Suprapubic skin (tissue), 4 donors: Measurements from ENCODE around the gene COL7A1. TPM values are rescaled to one million over a fixed set of nuclear protein-coding genes. Genes with fewer than 3 reads are reported as not detected.

Source experiments
- DNase-seq, 2 donors: peaks; one replicate each; pipeline ENCODE4 v3.0.0-alpha.2; 2019; ENCODE audit warnings: low spot score in 2 of 2
- H3K27ac ChIP-seq: fragments of 200-600 bp; sonication (generic); one replicate; pipeline ENCODE4 v1.5.1; 2019
- H3K27me3 ChIP-seq: fragments of 200-600 bp; sonication (generic); one replicate; pipeline ENCODE4 v1.5.1; 2019
- H3K36me3 ChIP-seq: fragments of 200-600 bp; sonication (generic); one replicate; pipeline ENCODE4 v1.5.1; 2019
- H3K4me1 ChIP-seq: fragments of 200-600 bp; sonication (generic); one replicate; pipeline ENCODE4 v1.5.1; 2019
- H3K4me3 ChIP-seq: fragments of 200-600 bp; sonication (generic); one replicate; pipeline ENCODE4 v1.5.1; 2019; ENCODE audit warnings: mild to moderate bottlenecking
- H3K9me3 ChIP-seq: fragments of 200-600 bp; sonication (generic); one replicate; pipeline ENCODE4 v1.5.1; 2019
- EP300 ChIP-seq: sonication (generic); formaldehyde crosslinking; IDR thresholded peaks from one replicate; pipeline ENCODE4 v1.6.1; 2017; ENCODE audit warnings: antibody characterized with exemption
- POLR2A ChIP-seq, 2 donors: fragments of 450-650 bp; IDR thresholded peaks; one replicate each; pipeline ENCODE4 v1.6.1; 2017; ENCODE audit warnings: antibody characterized with exemption in 2 of 2, mild to moderate bottlenecking in 2 of 2, moderate library complexity in 2 of 2
- POLR2AphosphoS5 ChIP-seq, 3 donors: sonication (generic); formaldehyde crosslinking; IDR thresholded peaks; one replicate each; pipeline ENCODE4 v1.6.1; 2017; ENCODE audit warnings: antibody characterized with exemption in 3 of 3
- WGBS: methylation state at CpG from one replicate; pipeline ENCODE4 v1.1.5; 2018; 5-methylcytosine and 5-hydroxymethylcytosine counted together
- total RNA-seq, 4 donors: library from RNA; depleted of rRNA; stranded (reverse); fragments of >200 nt; gene quantifications; one replicate each; pipeline ENCODE4 v1.1.0, GENCODE V29; 2016
- TF ChIP-seq, protein P1 (sequence below), 2 donors: fragments of 200-600 bp in 1 of 2; fragments of 450-650 bp in 1 of 2; sonication (generic) in 1 of 2; IDR thresholded peaks; one replicate each; pipeline ENCODE4 v1.5.1; 2016 to 2019; ENCODE audit warnings: antibody characterized with exemption in 2 of 2, mild to moderate bottlenecking in 1 of 2, moderate library complexity in 1 of 2

COL7A1 gene
- total RNA-seq, 4 donors from 2014 or later = 287 to 596 (median 348) TPM

DNA sequence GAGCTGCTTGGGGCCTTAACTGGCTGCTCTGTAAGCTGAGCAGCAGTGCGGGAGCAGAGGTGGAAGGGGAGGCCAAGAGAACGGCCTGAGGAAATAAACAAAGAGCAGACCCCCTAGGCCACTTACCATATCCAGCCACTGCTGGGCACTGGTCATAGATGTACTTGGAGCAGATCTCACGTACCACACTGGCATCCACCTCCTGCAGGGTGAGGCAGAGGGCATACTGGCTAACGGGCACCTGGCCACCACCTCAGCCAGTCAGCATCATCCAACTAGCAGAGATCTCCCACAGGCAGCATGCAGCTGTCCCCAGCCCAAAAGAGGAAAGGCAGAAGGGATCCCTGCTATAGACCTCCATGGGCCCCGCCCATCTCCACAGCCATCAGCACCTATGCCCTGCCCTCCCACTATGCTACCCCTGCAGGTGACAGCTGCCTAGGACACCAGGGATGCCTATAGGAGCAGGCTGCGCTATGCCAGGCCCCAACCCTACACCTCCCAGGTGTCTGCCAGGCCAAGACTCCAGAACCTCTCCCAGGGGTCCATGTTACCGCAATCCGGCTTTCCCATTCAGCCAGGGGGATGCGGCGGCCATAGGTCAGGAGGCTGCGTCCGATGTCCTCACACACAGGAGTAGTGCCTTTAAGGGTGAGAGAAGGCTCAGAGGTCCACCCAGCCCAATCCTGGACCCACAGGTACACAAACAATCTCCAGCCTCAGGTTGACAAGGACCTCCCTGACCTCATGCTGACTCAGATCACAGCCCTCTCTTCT, 4.6 kb upstream of the COL7A1 start:
- peaks cover 55% of the 10 kb centered on the region for H3K36me3 ChIP-seq
- H3K4me3 ChIP-seq = no peak overlapping the region
- no peaks in the 10 kb centered on the region for H3K9me3 ChIP-seq
- no peak for TF ChIP-seq EP300
- no peak for TF ChIP-seq POLR2A (IDR thresholded peaks at IDR 0.05)
- TF ChIP-seq, protein P1, sequence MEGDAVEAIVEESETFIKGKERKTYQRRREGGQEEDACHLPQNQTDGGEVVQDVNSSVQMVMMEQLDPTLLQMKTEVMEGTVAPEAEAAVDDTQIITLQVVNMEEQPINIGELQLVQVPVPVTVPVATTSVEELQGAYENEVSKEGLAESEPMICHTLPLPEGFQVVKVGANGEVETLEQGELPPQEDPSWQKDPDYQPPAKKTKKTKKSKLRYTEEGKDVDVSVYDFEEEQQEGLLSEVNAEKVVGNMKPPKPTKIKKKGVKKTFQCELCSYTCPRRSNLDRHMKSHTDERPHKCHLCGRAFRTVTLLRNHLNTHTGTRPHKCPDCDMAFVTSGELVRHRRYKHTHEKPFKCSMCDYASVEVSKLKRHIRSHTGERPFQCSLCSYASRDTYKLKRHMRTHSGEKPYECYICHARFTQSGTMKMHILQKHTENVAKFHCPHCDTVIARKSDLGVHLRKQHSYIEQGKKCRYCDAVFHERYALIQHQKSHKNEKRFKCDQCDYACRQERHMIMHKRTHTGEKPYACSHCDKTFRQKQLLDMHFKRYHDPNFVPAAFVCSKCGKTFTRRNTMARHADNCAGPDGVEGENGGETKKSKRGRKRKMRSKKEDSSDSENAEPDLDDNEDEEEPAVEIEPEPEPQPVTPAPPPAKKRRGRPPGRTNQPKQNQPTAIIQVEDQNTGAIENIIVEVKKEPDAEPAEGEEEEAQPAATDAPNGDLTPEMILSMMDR (IDR thresholded peaks at IDR 0.05) = no peak
- TF ChIP-seq POLR2AphosphoS5 (IDR thresholded peaks at IDR 0.05) = no peak
- WGBS = 77% methylated on average over 8 of the region's 12 CpGs
- no peaks in the 10 kb centered on the region for H3K27me3 ChIP-seq
- H3K27ac ChIP-seq = peak overlapping the region; percentile 90
- no peak for DNase-seq
- peaks cover 72% of the 10 kb centered on the region for H3K4me1 ChIP-seq

DNA sequence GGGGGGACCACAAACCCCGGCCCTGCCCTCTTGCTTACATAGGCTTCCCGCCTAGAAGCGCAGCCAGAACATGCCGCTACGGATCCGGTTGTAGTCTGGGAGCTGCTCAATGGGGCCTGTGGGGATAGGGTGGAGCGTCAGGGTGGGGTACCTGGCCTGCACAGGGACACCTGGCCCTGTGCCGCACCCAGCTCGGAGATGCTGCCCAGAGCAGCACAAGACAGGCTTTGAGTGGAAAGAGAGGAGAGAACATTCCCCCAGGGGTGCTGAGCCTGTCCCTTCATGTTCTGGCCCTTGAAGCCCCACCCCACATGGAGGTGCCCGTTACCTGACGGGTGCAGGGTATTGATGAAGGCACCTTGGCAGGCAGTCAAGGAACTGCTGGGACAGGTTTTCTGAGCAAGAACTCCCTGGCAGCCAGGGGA, 4.0 kb upstream of the COL7A1 start:
- H3K4me3 ChIP-seq = peak overlapping the region; percentile 4
- TF ChIP-seq POLR2AphosphoS5 (IDR thresholded peaks at IDR 0.05) = peak in 2 of 3 donors; percentile 67 to 68
- TF ChIP-seq EP300 = no peak
- H3K27ac ChIP-seq = peak overlapping the region; percentile 90
- peak in 1 of 2 donors; percentile 91 for DNase-seq
- WGBS = 33% methylated on average over 8 of the region's 11 CpGs
- no peaks in the 10 kb centered on the region for H3K9me3 ChIP-seq
- no peaks in the 10 kb centered on the region for H3K27me3 ChIP-seq
- peaks cover 49% of the 10 kb centered on the region for H3K36me3 ChIP-seq
- H3K4me1 ChIP-seq = peaks cover 78% of the 10 kb centered on the region

DNA sequence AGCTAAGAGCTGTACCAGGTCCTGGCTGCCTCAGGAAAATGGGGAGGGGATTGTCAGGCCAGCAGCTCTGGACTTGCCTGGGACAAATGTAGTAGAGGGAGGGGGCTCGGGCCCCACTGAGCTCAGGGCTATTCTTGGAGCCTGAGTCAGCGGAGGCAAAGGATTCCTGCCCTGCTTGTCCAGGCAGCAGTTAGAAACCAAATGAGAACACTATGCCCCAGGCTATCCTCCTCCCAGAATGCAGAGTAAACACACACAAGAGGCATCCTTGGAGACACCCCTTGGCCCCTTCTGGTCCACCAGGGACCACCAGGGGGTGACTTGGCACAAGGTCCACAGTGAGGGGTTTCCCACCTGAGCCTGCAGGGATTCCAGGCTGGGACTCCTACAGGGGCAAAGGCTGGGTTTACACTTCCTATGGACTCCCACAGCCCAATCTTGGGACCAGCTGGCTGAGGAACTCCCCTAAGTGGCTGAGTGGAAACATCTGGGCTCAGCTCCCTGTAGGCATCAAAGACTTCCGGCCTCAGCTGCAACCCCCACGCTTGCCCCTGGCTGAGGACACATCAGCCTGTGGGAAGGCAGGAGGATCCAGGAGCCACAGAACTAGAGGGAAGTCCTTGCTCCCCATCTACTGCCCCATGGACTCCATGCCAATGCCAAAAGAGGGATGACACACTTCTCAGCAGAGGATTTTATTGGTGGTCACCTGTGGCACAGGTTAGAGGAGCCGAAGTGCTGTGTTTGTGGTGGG, 3.4 kb upstream of the COL7A1 start:
- WGBS = 33% methylated on average over 5 of the region's 5 CpGs
- no peak for DNase-seq
- peaks cover 43% of the 10 kb centered on the region for H3K36me3 ChIP-seq
- H3K4me1 ChIP-seq = peaks cover 84% of the 10 kb centered on the region
- H3K27ac ChIP-seq = peak overlapping the region; percentile 90
- H3K9me3 ChIP-seq = no peaks in the 10 kb centered on the region
- H3K4me3 ChIP-seq = peak overlapping the region; percentile 4
- H3K27me3 ChIP-seq = no peaks in the 10 kb centered on the region
- peak in 1 of 3 donors; percentile 23 for TF ChIP-seq POLR2AphosphoS5 (IDR thresholded peaks at IDR 0.05)
- TF ChIP-seq, protein P1 (IDR thresholded peaks at IDR 0.05) = no peak

DNA sequence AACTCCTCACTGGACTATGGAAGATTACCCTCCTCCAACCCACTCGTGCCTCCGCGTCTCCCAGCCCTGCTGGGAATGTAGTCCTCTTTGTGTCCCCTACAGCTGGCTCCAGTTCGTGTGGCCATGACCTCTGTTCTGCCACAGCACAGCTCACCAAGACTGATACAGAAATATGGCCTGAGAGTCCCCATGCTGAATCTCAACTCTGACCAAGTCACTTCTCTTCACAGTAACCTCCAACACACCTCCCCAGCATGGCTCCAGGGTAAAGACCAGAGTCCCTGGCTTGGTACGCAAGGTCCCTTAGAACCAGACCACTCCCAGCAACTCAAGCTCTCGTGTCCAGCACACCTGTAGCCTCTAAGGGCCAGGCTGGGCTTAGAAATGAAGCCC, 2.3 kb upstream of the COL7A1 start:
- Histone ChIP-seq H3K27ac (peak overlapping the region; percentile 90), H3K36me3 (peaks cover 32% of the 10 kb centered on the region), H3K4me1 (peaks cover 90% of the 10 kb centered on the region), H3K9me3 (no peaks in the 10 kb centered on the region), H3K27me3 (no peaks in the 10 kb centered on the region), H3K4me3 (no peak overlapping the region)
- TF ChIP-seq, protein P1 (IDR thresholded peaks at IDR 0.05) = no peak
- TF ChIP-seq EP300 (no peak), POLR2AphosphoS5 (IDR thresholded peaks at IDR 0.05) (no peak), POLR2A (IDR thresholded peaks at IDR 0.05) (no peak)
- WGBS = 80% methylated on average over 6 of the region's 6 CpGs
- DNase-seq = no peak

DNA sequence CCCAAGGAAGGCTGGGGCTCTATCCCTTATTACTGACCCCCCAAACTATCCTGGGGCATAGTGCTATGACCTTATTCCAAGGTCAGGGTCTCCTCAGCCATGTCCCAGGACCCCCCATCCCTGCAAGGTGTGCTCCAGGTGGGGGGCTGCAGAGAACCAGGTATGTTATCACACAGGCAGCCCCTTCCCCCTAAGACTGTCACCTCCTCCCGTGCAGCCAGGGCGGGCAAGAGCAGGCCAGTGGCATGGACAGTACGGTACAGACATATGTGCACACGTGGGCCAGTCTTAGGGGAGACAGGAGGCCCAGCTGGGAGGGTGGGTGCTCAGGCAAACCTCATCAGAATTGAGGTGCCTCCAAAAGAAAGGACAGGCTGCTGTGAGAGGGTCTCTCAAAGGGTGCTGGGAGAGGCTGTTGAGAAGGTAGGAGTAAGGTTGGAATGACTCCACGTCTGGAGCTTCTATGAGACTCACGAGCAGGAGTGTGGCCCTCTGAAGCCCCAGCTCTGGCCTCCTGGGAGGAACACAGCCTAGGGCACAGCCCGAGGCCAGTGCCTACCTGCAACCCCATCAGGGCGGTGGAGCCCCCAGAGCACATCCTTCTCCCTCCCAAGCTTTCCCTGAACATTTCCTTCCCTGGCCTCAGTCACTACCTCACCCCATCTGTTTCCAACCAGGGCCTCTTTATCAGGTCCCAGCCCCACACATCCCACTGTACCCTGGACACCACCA, 1.7 kb upstream of the COL7A1 start:
- DNase-seq = no peak
- 73% methylated on average over 5 of the region's 8 CpGs for WGBS
- Histone ChIP-seq H3K27ac (peak overlapping the region; percentile 90), H3K27me3 (no peaks in the 10 kb centered on the region), H3K4me1 (peaks cover 87% of the 10 kb centered on the region), H3K36me3 (peaks cover 30% of the 10 kb centered on the region), H3K4me3 (no peak overlapping the region), H3K9me3 (no peaks in the 10 kb centered on the region)
- TF ChIP-seq POLR2A (IDR thresholded peaks at IDR 0.05) (no peak), EP300 (no peak), POLR2AphosphoS5 (IDR thresholded peaks at IDR 0.05) (no peak)
- TF ChIP-seq, protein P1 (IDR thresholded peaks at IDR 0.05) = no peak
